Anterior cingulate cortex (tissue), 58 donors: Measurements from ENCODE around the gene BEAN1.
"Not testable (repeated sequence)": the region's sequence is repeated elsewhere in the genome, so short reads cannot be mapped to it uniquely, and the experiment has no call there.

ENCODE experiments used
- DNase-seq, 58 donors: peaks; one replicate each; lab custom pipeline; 2025; lab: John Stamatoyannopoulos, UW

Gene BEAN1

GRCh38 chr16:66438536-66438935 lies 11.4 kb downstream of the BEAN1 start:
- no peak for DNase-seq

GRCh38 chr16:66439051-66439730 lies 12.1 kb downstream of the BEAN1 start:
- DNase-seq, result no peak

- no peak for DNase-seq
Measured at GRCh38 chr16:66440271-66440802, 13.2 kb downstream of the BEAN1 start.

GRCh38 chr16:66440970-66441369 lies 13.9 kb downstream of the BEAN1 start:
- no peak for DNase-seq

- DNase-seq, result no peak
Measured at GRCh38 chr16:66441586-66442375, 14.7 kb downstream of the BEAN1 start.

- DNase-seq, result no peak
Measured at GRCh38 chr16:66442502-66443268, 15.6 kb downstream of the BEAN1 start.

GRCh38 chr16:66443269-66443652 lies 16.2 kb downstream of the BEAN1 start:
- DNase-seq, result no peak

- no peak for DNase-seq
Measured at GRCh38 chr16:66444049-66444481, 17.0 kb downstream of the BEAN1 start.

GRCh38 chr16:66446737-66447136 lies 19.6 kb downstream of the BEAN1 start:
- DNase-seq, result no peak

GRCh38 chr16:66447491-66447890 lies 20.4 kb downstream of the BEAN1 start:
- DNase-seq, result no peak

GRCh38 chr16:66451548-66451947 lies 24.5 kb downstream of the BEAN1 start:
- no peak for DNase-seq

- not testable (repeated sequence) for DNase-seq
Measured at GRCh38 chr16:66453230-66453629, 26.1 kb downstream of the BEAN1 start.

- no peak for DNase-seq
Measured at GRCh38 chr16:66454751-66455150, 27.7 kb downstream of the BEAN1 start.

GRCh38 chr16:66455970-66456369 lies 28.9 kb downstream of the BEAN1 start:
- DNase-seq, result no peak

- DNase-seq, result no peak
Measured at GRCh38 chr16:66457888-66458287, 30.8 kb downstream of the BEAN1 start.

- no peak for DNase-seq
Measured at GRCh38 chr16:66458292-66458691, 31.2 kb downstream of the BEAN1 start.

GRCh38 chr16:66458853-66459252 lies 31.8 kb downstream of the BEAN1 start:
- DNase-seq, result no peak

- no peak for DNase-seq
Measured at GRCh38 chr16:66459878-66460277, 32.8 kb downstream of the BEAN1 start.

GRCh38 chr16:66460703-66461102 lies 33.6 kb downstream of the BEAN1 start:
- no peak for DNase-seq

GRCh38 chr16:66462912-66463311 lies 35.8 kb downstream of the BEAN1 start:
- DNase-seq, result no peak

GRCh38 chr16:66465946-66466345 lies 38.9 kb downstream of the BEAN1 start:
- DNase-seq, result not testable (repeated sequence)
